WTC11 (cell line): ENCODE results near the gene SPOUT1. TPM values are rescaled to one million over a fixed set of nuclear protein-coding genes. Genes with fewer than 3 reads are reported as not detected.

Experiments
- ATAC-seq: fragments of 200-7000 bp; cut with Tn5 transposase; 2 replicates; pipeline ENCODE4 v1.10.0; 2021; ENCODE audit warnings: mild to moderate bottlenecking, moderate library complexity
- CTCF ChIA-PET: fragments of 300-600 bp; sonication (Branson Sonifier 250); formaldehyde crosslinking; loops from one replicate; lab custom pipeline; 2021; ENCODE audit warnings: antibody characterized with exemption; lab: Charles Lee
- POLR2A ChIA-PET: fragments of 350-600 bp; sonication (Branson Sonifier 250); formaldehyde crosslinking; loops from one replicate; lab custom pipeline; 2021; ENCODE audit warnings: antibody characterized with exemption; lab: Charles Lee
- DNase-seq: peaks from one replicate; pipeline ENCODE4 v3.0.0; 2021; ENCODE audit warnings: low spot score
- H3K27ac Mint-ChIP-seq: 2 replicates; pipeline ENCODE4 v1.8.0; 2021; ENCODE audit warnings: mixed read lengths
- H3K27me3 Mint-ChIP-seq: 2 replicates; pipeline ENCODE4 v1.8.0; 2021; ENCODE audit warnings: low read depth, mild to moderate bottlenecking, moderate library complexity, mixed read lengths
- H3K36me3 Mint-ChIP-seq: 2 replicates; pipeline ENCODE4 v1.8.0; 2021; ENCODE audit warnings: mixed read lengths
- H3K4me1 Mint-ChIP-seq: 2 replicates; pipeline ENCODE4 v1.8.0; 2022; ENCODE audit warnings: mixed read lengths
- H3K4me3 Mint-ChIP-seq: 2 replicates; pipeline ENCODE4 v1.8.0; 2021; ENCODE audit warnings: mild to moderate bottlenecking, moderate library complexity, mixed read lengths
- H3K9me3 Mint-ChIP-seq: 2 replicates; pipeline ENCODE4 v1.8.0; 2021; ENCODE audit warnings: mixed read lengths
- AFF4 ChIP-seq: sonication (generic); formaldehyde crosslinking; IDR thresholded peaks from 2 replicates; pipeline ENCODE4 v1.8.1; 2023; ENCODE audit warnings: mild to moderate bottlenecking, missing genetic modification reagents, borderline replicate concordance
- ARID4B ChIP-seq: sonication (generic); formaldehyde crosslinking; IDR thresholded peaks from 2 replicates; pipeline ENCODE4 v1.8.0; 2023; ENCODE audit warnings: missing genetic modification reagents, mild to moderate bottlenecking, borderline replicate concordance
- ATF1 ChIP-seq: sonication (generic); formaldehyde crosslinking; IDR thresholded peaks from 2 replicates; pipeline ENCODE4 v1.8.1; 2023; ENCODE audit warnings: mild to moderate bottlenecking, moderate library complexity, missing genetic modification reagents
- CBFB ChIP-seq: sonication (generic); formaldehyde crosslinking; IDR thresholded peaks from 2 replicates; pipeline ENCODE4 v1.8.1; 2022; ENCODE audit warnings: mild to moderate bottlenecking, low read depth, missing genetic modification reagents
- CREB1 ChIP-seq: sonication (generic); formaldehyde crosslinking; IDR thresholded peaks from 2 replicates; pipeline ENCODE4 v1.8.0; 2023; ENCODE audit warnings: mild to moderate bottlenecking, missing genetic modification reagents
- CREM ChIP-seq: sonication (generic); formaldehyde crosslinking; IDR thresholded peaks from 2 replicates; pipeline ENCODE4 v1.8.1; 2022; ENCODE audit warnings: mild to moderate bottlenecking, missing genetic modification reagents, moderate library complexity
- E2F1 ChIP-seq: sonication (generic); formaldehyde crosslinking; IDR thresholded peaks from 2 replicates; pipeline ENCODE4 v1.8.0; 2022; ENCODE audit warnings: mild to moderate bottlenecking, missing genetic modification reagents
- E2F5 ChIP-seq: sonication (generic); formaldehyde crosslinking; IDR thresholded peaks from 2 replicates; pipeline ENCODE4 v1.8.1; 2022; ENCODE audit warnings: mild to moderate bottlenecking, moderate library complexity, missing genetic modification reagents
- FOXK1 ChIP-seq: sonication (generic); formaldehyde crosslinking; IDR thresholded peaks from 2 replicates; pipeline ENCODE4 v1.8.0; 2022; ENCODE audit warnings: mild to moderate bottlenecking, moderate library complexity, missing genetic modification reagents
- IRF1 ChIP-seq: sonication (generic); formaldehyde crosslinking; IDR thresholded peaks from 2 replicates; pipeline ENCODE4 v1.8.0; 2023; ENCODE audit warnings: missing genetic modification reagents
- IRF2 ChIP-seq: sonication (generic); formaldehyde crosslinking; IDR thresholded peaks from 2 replicates; pipeline ENCODE4 v1.8.0; 2022; ENCODE audit warnings: low read depth, missing genetic modification reagents, borderline replicate concordance
- MYBL2 ChIP-seq: sonication (generic); formaldehyde crosslinking; IDR thresholded peaks from 2 replicates; pipeline ENCODE4 v1.8.1; 2023; ENCODE audit warnings: mild to moderate bottlenecking, moderate library complexity, missing genetic modification reagents
- NR1H2 ChIP-seq: sonication (generic); formaldehyde crosslinking; IDR thresholded peaks from 2 replicates; pipeline ENCODE4 v1.9.0; 2021; ENCODE audit warnings: mild to moderate bottlenecking, moderate library complexity, missing genetic modification reagents
- PRDM15 ChIP-seq: sonication (generic); formaldehyde crosslinking; IDR thresholded peaks from 2 replicates; pipeline ENCODE4 v1.8.0; 2022; ENCODE audit warnings: missing genetic modification reagents
- RORB ChIP-seq: fragments of 250-450 bp; sonication (Bioruptor Pico); IDR thresholded peaks from 2 replicates; pipeline ENCODE4 v1.9.0; 2021; ENCODE audit warnings: mild to moderate bottlenecking
- ZNF121 ChIP-seq: sonication (generic); formaldehyde crosslinking; IDR thresholded peaks from 2 replicates; pipeline ENCODE4 v1.8.0; 2023; ENCODE audit warnings: missing genetic modification reagents
- ZNF232 ChIP-seq: sonication (generic); formaldehyde crosslinking; IDR thresholded peaks from 2 replicates; pipeline ENCODE4 v1.8.0; 2022; ENCODE audit warnings: mild to moderate bottlenecking, missing genetic modification reagents
- ZNF263 ChIP-seq: sonication (generic); formaldehyde crosslinking; IDR thresholded peaks from 2 replicates; pipeline ENCODE4 v1.8.1; 2022; ENCODE audit warnings: low read depth, mild to moderate bottlenecking, moderate library complexity, missing genetic modification reagents
- total RNA-seq: library from RNA; stranded (reverse); gene quantifications from 3 replicates; pipeline ENCODE4 v1.2.3, GENCODE V29; 2021

Gene SPOUT1
- total RNA-seq, 1 experiment from 2014 or later, result 79.3 TPM

- no peak for TF ChIP-seq ARID4B (CRISPR knock-in tag)
- TF ChIP-seq E2F1 (CRISPR knock-in tag), result no peak
- TF ChIP-seq IRF2 (CRISPR knock-in tag), result no peak
Measured at GRCh38 chr9:128809036-128809599, 20.5 kb downstream of the SPOUT1 start (continued).

GRCh38 chr9:128808543-128808942 lies 21.1 kb downstream of the SPOUT1 start:
- TF ChIP-seq ZNF263 (0 out of 2 replicates have a peak, but pooled peaks have one; percentile 14), IRF1 (CRISPR knock-in tag) (no peak)
- Mint-ChIP-seq H3K4me1 (no peaks in the 10 kb centered on the region; the same call in 1 of the 2 replicates), H3K9me3 (no peaks in the 10 kb centered on the region), H3K27me3 (no peaks in the 10 kb centered on the region), H3K4me3 (no peak overlapping the region), H3K36me3 (peaks cover 12% of the 10 kb centered on the region), H3K27ac (no peak overlapping the region)
- ATAC-seq, result no peak
- DNase-seq, result no peak
- ChIA-PET CTCF (interaction anchor here (0.9 to 2.3 kb wide), 2 partner anchors 10 to 135 kb away, joined by 3 to 11 read pairs; partner anchors contain the start of gene ENDOG), POLR2A (no interaction called here)

- ChIA-PET CTCF (interaction anchor here (2.3 kb wide), 1 partner anchor 10 kb away, joined by 11 read pairs; the partner anchor contains the start of gene ENDOG), POLR2A (interaction anchor here (0.6 kb wide), 1 partner anchor 132 kb away, joined by 4 read pairs; no protein-coding TSS in a partner anchor)
- Mint-ChIP-seq H3K4me3 (no peak overlapping the region), H3K9me3 (no peaks in the 10 kb centered on the region), H3K27me3 (no peaks in the 10 kb centered on the region), H3K27ac (no peak overlapping the region), H3K36me3 (peaks cover 19% of the 10 kb centered on the region), H3K4me1 (no peaks in the 10 kb centered on the region; the same call in 1 of the 2 replicates)
- ATAC-seq, result no peak
- DNase-seq, result no peak
- TF ChIP-seq FOXK1 (no peak), CBFB (CRISPR knock-in tag) (no peak), PRDM15 (CRISPR knock-in tag) (no peak), RORB (no peak), AFF4 (no peak), E2F5 (CRISPR knock-in tag) (no peak), CREB1 (CRISPR knock-in tag) (no peak), CREM (CRISPR knock-in tag) (no peak), MYBL2 (CRISPR knock-in tag) (no peak), NR1H2 (no peak), ZNF232 (CRISPR knock-in tag) (no peak), ATF1 (CRISPR knock-in tag) (no peak), ZNF121 (no peak)
Measured at GRCh38 chr9:128807827-128808226, 21.8 kb downstream of the SPOUT1 start.
